Liver (tissue), 3 donors: Measurements from ENCODE around the gene TBCD.

Source experiments
- FOXA1 ChIP-seq: IDR thresholded peaks from 2 replicates; pipeline ENCODE4 v1.6.1; 2016; ENCODE audit warnings: antibody characterized with exemption
- FOXA2 ChIP-seq: IDR thresholded peaks from 2 replicates; pipeline ENCODE4 v1.6.1; 2016; ENCODE audit warnings: antibody characterized with exemption
- GABPA ChIP-seq, 2 donors: IDR thresholded peaks in 1 of 2; conservative IDR thresholded peaks in 1 of 2; 2 replicates each; pipeline ENCODE4 v1.6.1; 2016; ENCODE audit warnings: antibody characterized with exemption in 2 of 2, mild to moderate bottlenecking in 1 of 2, moderate library complexity in 1 of 2
- JUND ChIP-seq, 2 donors: IDR thresholded peaks; 2 replicates each; pipeline ENCODE4 v1.6.1; 2016; ENCODE audit warnings: antibody characterized with exemption in 2 of 2
- RAD21 ChIP-seq, 2 donors: IDR thresholded peaks; 2 replicates each; pipeline ENCODE4 v1.6.1; 2016; ENCODE audit warnings: antibody characterized with exemption in 2 of 2, mild to moderate bottlenecking in 2 of 2
- SP1 ChIP-seq: IDR thresholded peaks from 2 replicates; pipeline ENCODE4 v1.6.1; 2018; ENCODE audit warnings: antibody characterized with exemption, mild to moderate bottlenecking
- TAF1 ChIP-seq: conservative IDR thresholded peaks from 2 replicates; pipeline ENCODE4 v1.6.1; 2016; ENCODE audit warnings: antibody characterized with exemption, mild to moderate bottlenecking
- YY1 ChIP-seq: IDR thresholded peaks from 2 replicates; pipeline ENCODE4 v1.6.1; 2016; ENCODE audit warnings: antibody characterized with exemption, mild to moderate bottlenecking
- TF ChIP-seq, protein P1 (sequence below): fragments of 150-350 bp; IDR thresholded peaks from 2 replicates; pipeline ENCODE4 v1.5.1; 2017; ENCODE audit warnings: improper control_type of control experiment, low read depth, low read length; ENCODE audit not compliant: missing input control
- TF ChIP-seq, protein P2 (sequence below): IDR thresholded peaks from 2 replicates; pipeline ENCODE4 v1.6.1; 2016; ENCODE audit warnings: antibody characterized with exemption
- TF ChIP-seq, protein P3 (sequence below): IDR thresholded peaks from 2 replicates; pipeline ENCODE4 v1.6.1; 2016; ENCODE audit warnings: antibody characterized with exemption, mild to moderate bottlenecking
- donor health status: healthy.
- donor health status: healthy.

DNA sequence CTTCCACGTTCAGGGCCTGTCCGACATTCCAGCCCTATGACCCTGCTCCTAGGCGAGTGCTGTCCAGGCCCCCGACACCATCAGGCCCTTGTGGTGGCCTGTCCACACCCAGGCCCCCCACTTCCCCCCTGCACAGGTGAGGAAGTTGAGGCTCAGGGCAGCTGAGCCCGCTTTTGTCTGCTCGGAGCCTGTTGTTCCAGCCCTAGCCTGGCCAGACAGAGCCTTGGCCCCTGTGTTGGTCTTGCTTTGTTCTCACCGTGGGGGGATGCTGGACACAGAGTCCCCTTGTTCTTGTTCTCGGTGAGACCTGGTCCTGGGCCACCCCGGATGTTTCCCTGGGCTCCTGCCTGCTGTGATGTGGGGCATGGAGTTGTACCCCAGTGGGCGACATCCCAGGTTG is 140.0 kb downstream of the TBCD start:
- TF ChIP-seq, protein P1, sequence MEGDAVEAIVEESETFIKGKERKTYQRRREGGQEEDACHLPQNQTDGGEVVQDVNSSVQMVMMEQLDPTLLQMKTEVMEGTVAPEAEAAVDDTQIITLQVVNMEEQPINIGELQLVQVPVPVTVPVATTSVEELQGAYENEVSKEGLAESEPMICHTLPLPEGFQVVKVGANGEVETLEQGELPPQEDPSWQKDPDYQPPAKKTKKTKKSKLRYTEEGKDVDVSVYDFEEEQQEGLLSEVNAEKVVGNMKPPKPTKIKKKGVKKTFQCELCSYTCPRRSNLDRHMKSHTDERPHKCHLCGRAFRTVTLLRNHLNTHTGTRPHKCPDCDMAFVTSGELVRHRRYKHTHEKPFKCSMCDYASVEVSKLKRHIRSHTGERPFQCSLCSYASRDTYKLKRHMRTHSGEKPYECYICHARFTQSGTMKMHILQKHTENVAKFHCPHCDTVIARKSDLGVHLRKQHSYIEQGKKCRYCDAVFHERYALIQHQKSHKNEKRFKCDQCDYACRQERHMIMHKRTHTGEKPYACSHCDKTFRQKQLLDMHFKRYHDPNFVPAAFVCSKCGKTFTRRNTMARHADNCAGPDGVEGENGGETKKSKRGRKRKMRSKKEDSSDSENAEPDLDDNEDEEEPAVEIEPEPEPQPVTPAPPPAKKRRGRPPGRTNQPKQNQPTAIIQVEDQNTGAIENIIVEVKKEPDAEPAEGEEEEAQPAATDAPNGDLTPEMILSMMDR = no peak
- TF ChIP-seq JUND (IDR thresholded peaks at IDR 0.05) (no peak), YY1 (no peak), TAF1 (no peak), RAD21 (IDR thresholded peaks at IDR 0.05) (no peak), FOXA1 (no peak), GABPA (IDR thresholded peaks at IDR 0.05 in 1 of 2, conservative IDR thresholded peaks at IDR 0.05 in 1 of 2) (no peak), SP1 (no peak), FOXA2 (no peak)
- TF ChIP-seq, protein P2, sequence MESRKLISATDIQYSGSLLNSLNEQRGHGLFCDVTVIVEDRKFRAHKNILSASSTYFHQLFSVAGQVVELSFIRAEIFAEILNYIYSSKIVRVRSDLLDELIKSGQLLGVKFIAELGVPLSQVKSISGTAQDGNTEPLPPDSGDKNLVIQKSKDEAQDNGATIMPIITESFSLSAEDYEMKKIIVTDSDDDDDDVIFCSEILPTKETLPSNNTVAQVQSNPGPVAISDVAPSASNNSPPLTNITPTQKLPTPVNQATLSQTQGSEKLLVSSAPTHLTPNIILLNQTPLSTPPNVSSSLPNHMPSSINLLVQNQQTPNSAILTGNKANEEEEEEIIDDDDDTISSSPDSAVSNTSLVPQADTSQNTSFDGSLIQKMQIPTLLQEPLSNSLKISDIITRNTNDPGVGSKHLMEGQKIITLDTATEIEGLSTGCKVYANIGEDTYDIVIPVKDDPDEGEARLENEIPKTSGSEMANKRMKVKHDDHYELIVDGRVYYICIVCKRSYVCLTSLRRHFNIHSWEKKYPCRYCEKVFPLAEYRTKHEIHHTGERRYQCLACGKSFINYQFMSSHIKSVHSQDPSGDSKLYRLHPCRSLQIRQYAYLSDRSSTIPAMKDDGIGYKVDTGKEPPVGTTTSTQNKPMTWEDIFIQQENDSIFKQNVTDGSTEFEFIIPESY = no peak
- TF ChIP-seq, protein P3, sequence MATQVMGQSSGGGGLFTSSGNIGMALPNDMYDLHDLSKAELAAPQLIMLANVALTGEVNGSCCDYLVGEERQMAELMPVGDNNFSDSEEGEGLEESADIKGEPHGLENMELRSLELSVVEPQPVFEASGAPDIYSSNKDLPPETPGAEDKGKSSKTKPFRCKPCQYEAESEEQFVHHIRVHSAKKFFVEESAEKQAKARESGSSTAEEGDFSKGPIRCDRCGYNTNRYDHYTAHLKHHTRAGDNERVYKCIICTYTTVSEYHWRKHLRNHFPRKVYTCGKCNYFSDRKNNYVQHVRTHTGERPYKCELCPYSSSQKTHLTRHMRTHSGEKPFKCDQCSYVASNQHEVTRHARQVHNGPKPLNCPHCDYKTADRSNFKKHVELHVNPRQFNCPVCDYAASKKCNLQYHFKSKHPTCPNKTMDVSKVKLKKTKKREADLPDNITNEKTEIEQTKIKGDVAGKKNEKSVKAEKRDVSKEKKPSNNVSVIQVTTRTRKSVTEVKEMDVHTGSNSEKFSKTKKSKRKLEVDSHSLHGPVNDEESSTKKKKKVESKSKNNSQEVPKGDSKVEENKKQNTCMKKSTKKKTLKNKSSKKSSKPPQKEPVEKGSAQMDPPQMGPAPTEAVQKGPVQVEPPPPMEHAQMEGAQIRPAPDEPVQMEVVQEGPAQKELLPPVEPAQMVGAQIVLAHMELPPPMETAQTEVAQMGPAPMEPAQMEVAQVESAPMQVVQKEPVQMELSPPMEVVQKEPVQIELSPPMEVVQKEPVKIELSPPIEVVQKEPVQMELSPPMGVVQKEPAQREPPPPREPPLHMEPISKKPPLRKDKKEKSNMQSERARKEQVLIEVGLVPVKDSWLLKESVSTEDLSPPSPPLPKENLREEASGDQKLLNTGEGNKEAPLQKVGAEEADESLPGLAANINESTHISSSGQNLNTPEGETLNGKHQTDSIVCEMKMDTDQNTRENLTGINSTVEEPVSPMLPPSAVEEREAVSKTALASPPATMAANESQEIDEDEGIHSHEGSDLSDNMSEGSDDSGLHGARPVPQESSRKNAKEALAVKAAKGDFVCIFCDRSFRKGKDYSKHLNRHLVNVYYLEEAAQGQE = no peak
